Activated T-helper 1 cell treated with anti-CD3 and anti-CD28 coated beads, Interleukin-2, amount 50 U/mL, for 16 hours (primary cell): Measurements from ENCODE around the gene CUEDC1.

ENCODE experiments used
- DNase-seq, 2 donors: peaks; one replicate each; pipeline ENCODE4 v3.0.0-alpha.2; 2020; ENCODE audit warnings: low read depth in 1 of 2, low spot score in 1 of 2

The CUEDC1 gene

GRCh38 chr17:57842280-57842679 is 112.9 kb downstream of the CUEDC1 start:
- no peak for DNase-seq

GRCh38 chr17:57839571-57839923 is 115.7 kb downstream of the CUEDC1 start:
- DNase-seq, result no peak

GRCh38 chr17:57838857-57839570 is 116.2 kb downstream of the CUEDC1 start:
- no peak for DNase-seq

GRCh38 chr17:57838453-57838852 is 116.8 kb downstream of the CUEDC1 start:
- DNase-seq, result no peak

DNA sequence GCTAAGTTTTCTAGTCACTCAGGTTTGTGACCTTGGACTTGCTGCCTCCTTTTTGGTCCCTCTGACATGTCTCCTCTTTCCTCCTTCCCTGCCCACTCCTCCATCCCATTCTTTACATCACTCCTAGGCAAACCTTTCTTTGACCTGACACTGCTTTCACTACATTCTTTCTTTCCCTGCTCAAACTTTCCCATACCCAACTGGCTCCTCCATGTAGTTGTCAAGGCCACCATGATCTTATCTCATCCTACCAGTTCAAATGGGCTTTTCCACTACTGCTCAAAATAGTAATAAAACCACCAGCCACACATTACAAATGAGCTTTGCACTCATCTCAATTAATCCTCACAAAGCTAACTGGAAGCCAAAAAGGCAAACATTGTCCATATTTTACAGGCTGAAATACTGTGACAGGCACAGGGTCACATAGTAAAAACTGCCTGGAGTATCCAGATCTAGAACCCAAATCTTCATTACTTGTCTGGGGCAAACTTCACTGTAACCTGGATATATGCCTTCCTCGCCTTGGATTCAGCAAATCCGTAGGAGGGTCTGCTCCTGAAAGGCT is 119.8 kb downstream of the CUEDC1 start:
- no peak for DNase-seq

- no peak for DNase-seq
Observed at GRCh38 chr17:57834146-57834741, 121.0 kb downstream of the CUEDC1 start.

DNA sequence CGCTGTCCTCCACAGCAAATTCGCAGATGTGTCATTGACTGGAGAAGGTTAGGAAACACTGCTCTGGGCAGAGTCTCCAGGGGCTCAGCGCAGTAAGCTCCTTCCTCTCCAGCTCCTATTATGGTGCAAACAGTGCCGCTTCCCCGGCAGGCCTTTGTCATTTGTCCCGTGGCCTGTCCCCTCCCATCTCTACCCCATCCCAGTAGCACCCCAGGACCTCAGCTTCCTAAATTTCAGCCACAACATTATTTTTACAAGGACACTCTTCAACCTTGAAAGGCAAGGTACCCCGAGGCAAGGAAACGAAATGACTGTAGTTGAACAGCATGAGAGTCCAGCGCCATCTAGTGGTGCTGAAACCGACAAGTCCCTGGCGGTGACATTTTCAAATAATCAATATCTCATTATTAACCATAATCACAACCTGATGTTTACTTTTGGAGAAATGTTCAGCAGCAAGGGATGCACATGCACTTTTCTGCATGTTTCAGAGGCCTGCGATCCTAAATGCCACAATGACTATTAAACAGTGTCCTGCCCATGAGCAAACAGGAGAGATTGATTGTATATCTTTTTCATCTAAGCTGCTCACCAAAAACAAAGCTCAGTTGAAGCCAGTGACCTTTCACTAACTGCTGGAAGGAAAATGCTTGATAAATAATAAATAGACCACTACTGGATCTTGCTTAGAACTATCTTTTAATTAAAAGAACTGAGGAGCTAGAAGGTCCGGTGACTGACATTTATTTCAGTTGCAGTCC is 121.9 kb downstream of the CUEDC1 start:
- peak; percentile 32 to 48 for DNase-seq

DNA sequence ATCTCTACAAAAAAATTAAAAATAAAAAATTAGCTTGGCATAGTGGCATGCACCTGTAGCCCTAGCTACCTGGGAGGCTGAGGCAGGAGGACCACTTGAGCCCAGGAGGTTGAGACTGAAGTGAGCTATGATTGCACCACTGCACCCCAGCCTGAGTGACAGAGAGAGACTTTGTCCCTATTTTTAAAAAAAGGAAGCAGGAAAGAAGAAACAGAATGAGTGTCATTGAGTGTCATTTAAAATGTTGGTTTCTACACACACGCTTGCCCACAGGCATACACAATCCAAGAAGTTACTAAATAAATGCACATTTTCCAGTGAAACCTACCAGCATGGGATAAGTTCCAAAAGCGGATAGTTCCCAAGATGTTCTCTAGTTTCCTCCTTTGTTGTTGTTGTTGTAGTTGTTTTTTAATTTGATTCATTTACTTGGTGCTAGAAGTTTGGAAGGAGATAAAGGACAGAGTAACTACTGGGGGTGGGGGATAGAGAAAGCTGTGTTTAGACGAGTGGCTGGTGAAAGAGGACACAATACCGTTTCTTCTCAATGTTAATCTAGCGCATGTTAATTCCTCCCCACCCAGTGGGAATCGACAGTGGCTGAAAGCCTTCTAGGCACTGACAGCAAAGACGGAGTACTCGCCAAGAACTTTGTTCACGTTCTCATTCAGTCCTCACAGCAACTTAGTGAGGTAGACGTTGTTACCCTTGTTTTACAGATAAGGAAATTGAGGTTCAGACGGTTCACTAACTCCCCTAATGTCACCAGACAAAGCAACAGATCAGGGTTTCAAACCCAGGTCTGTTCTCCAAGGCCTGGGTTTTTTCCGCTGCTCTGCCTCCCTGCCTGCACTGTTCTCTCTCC is 122.7 kb downstream of the CUEDC1 start:
- DNase-seq, result no peak

DNA sequence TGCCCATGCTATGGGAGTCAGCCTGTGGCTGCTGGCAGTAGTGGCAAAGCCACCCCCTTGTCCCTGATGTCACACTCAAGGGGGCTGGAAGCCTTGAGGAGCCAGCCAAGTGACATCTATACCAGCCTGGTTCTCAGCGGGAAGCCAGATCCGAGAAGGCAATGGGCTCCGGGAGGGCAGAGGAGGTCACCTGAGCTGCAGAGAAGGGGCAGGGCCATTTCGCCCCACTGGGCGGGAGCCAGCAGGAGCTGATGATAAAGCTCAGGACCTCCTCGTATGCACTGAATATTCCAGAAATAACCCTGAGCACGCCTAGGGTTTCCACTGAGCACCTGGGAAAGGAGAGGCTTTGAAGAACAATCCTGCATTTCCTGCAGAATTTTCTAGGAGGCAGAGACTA is 124.3 kb downstream of the CUEDC1 start:
- DNase-seq, result no peak

GRCh38 chr17:57823469-57824401 is 131.5 kb downstream of the CUEDC1 start:
- no peak for DNase-seq

DNA sequence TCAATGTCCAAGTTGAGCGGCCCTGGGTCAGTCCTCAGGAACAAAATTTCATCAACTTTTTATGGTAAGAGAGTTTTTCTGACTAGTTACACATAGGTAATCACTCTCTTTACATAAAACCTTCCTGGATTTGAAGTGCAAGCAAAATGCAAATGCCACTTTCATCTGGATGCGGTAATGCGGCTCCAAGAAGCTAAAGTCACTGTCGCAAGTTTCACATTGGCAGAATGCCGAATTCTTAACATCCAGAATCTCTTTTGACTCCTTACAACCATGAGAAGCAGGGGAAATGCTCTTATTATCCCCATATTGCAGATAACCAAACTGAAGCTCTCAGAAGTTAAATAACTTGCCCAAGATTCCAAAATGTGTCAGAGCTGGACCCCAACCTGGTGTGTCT is 135.3 kb downstream of the CUEDC1 start:
- no peak for DNase-seq

- DNase-seq, result no peak
Observed at GRCh38 chr17:57819285-57819684, 135.9 kb downstream of the CUEDC1 start.

- DNase-seq, result no peak
Observed at GRCh38 chr17:57818066-57818465, 137.1 kb downstream of the CUEDC1 start.

GRCh38 chr17:57817299-57817698 is 137.9 kb downstream of the CUEDC1 start:
- no peak for DNase-seq

GRCh38 chr17:57814421-57814820 is 140.8 kb downstream of the CUEDC1 start:
- no peak for DNase-seq

GRCh38 chr17:57811638-57812280 is 143.5 kb downstream of the CUEDC1 start:
- DNase-seq, result no peak
